Activated CD8-positive, alpha-beta memory T cell treated with anti-CD3 and anti-CD28 coated beads for 48 hours (primary cell): ENCODE measurements around the gene RIN2.
"Not testable (repeated sequence)": the region's sequence is repeated elsewhere in the genome, so short reads cannot be mapped to it uniquely, and the experiment has no call there.

ENCODE experiments used
- DNase-seq, 3 experiments: peaks; one replicate each; pipeline ENCODE4 v3.0.0-alpha.2; 2020; ENCODE audit warnings: low read depth in 2 of 3, low spot score in 2 of 3

The RIN2 gene

GRCh38 chr20:19785173-19785982, 27.3 kb downstream of the RIN2 start:
- DNase-seq, result no peak

- no peak for DNase-seq
Measured at GRCh38 chr20:19785983-19786285, 27.9 kb downstream of the RIN2 start.

GRCh38 chr20:19786311-19786710, 28.3 kb downstream of the RIN2 start:
- no peak for DNase-seq

- no peak for DNase-seq
Measured at GRCh38 chr20:19787366-19787765, 29.3 kb downstream of the RIN2 start.

DNA sequence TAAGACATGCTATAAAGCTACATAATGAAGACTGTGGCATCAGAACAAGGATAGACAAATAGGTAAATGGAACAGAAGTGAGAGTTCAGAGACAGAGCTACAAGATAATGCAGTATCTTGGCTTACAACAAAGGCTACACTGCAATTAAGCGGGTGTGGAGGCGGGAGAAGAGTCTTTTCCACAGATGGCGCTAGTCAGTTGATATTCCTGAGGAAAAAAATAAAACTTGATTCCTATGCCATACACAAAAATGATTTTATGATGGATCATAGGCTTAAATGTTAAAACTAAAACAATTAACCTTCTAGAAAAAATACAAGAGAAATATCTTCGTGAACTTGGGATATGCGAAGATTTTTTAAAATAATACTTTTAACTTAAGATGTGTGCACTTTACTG, 31.0 kb downstream of the RIN2 start:
- DNase-seq, result no peak

GRCh38 chr20:19789446-19789845, 31.4 kb downstream of the RIN2 start:
- no peak for DNase-seq

DNA sequence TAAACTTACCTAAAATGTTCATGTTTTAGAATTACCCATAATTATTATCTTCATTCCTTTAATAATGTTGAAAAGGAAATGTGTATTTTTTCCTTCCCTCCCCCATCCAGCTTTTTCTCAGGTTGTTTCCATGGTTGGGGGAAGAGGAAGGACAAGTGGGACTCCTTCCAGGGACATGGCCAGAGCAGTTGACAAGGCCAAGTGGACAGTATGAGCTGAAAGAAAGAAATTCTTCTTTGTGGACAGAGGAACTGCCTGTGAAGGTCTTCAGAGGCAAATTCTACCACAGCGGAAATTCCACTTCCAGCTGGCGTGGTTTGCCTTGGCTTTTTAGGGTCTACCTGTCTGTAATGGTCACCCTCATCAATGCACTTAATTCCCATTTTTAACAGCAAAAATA, 33.8 kb downstream of the RIN2 start:
- no peak for DNase-seq

- no peak for DNase-seq
Measured at GRCh38 chr20:19793716-19794115, 35.7 kb downstream of the RIN2 start.

- DNase-seq, result no peak
Measured at GRCh38 chr20:19794941-19795340, 36.9 kb downstream of the RIN2 start.

DNA sequence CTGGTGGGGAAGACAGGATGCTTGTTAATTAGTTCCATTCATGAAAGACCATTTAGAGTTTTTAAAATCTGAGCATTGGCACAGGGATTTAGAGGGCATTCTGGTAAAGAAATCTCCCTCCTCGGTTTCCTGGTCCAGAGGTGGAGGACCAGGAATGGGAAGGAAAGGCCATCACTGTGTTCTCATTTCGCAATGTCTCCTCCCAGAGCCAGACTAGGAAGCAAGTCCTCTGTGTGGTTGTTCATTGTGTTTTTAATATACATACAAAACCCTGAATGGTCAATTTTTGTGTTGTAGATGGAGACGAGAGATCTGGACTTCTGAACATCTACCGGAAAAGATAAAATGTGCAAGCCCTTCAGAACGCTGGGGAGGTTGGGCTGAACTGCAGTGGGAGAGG, 41.3 kb downstream of the RIN2 start:
- DNase-seq, result no peak

GRCh38 chr20:19802099-19802491, 44.0 kb downstream of the RIN2 start:
- DNase-seq, result no peak

GRCh38 chr20:19802492-19803158, 44.6 kb downstream of the RIN2 start:
- DNase-seq, result no peak

- DNase-seq, result not testable (repeated sequence)
Measured at GRCh38 chr20:19806276-19806675, 48.2 kb downstream of the RIN2 start.

DNA sequence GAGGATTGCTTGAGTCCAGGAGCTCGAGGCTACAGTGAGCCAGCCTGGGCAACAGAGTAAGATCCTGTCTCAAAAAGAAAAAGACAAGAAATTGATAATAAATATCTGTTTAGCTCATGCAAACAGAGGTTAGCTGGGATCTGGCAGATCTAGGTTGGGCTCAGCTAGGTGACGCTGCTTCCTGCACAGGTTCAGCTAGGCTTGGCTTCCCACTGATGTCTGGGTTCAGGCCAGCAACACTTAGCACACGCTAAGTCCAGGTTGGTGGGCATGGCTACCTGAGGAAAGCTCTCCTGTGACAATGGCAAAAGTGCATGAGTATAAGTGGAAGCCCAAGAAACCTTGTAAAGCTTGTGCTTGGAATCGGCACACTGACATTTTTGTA, 48.7 kb downstream of the RIN2 start:
- no peak for DNase-seq

DNA sequence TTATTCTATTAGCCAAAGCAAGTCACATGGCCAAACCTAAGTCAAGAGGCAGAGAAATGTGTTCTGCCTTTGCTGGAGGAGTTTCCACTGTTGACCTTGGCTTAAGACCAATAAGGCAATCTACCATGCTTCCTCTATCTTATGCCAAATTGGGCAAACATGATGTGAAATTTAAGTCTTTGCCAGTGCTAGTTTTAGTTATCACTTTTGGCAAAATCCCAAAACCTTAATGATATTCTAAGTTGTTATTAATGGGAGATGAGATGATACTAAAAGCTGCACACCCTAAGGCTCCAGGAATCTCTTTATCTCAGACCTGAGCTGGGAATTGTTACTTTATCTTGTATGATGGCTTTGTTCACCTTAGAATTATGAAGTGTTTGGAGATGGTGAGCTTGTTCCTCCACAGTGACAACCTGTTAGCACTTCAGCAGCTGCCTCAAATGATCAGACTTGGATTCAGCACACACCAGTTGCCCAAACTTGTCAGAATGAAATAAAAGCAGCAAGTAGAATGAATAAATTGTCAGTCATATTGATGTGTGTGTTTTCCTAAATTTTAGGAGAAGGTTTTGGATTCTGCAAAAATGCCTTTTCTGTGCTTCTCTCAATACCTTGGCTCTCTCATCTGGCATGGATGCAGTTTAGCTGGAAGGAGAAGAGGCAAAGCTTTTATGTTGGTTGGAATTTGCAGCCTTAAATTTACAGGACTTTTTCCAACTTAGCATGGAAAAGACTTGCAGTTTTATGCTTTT, 49.3 kb downstream of the RIN2 start:
- no peak for DNase-seq
